OCI-LY7 (cell line): Measurements from ENCODE around the gene NUDCD3.

Source experiments
- EZH2phosphoT487 ChIP-seq: fragments of 200-600 bp; sonication (generic); IDR thresholded peaks from 2 replicates; pipeline ENCODE4 v1.6.1; 2018; ENCODE audit warnings: low read depth, borderline replicate concordance, mild to moderate bottlenecking, mixed run types, antibody characterized with exemption, low read length, moderate library complexity, mixed read lengths
- TF ChIP-seq, protein P1 (sequence below): fragments of 200-600 bp; sonication (generic); conservative IDR thresholded peaks from 2 replicates; pipeline ENCODE4 v1.5.1; 2014; ENCODE audit warnings: mild to moderate bottlenecking, antibody characterized with exemption, low read length, moderate library complexity, mixed read lengths

DNA sequence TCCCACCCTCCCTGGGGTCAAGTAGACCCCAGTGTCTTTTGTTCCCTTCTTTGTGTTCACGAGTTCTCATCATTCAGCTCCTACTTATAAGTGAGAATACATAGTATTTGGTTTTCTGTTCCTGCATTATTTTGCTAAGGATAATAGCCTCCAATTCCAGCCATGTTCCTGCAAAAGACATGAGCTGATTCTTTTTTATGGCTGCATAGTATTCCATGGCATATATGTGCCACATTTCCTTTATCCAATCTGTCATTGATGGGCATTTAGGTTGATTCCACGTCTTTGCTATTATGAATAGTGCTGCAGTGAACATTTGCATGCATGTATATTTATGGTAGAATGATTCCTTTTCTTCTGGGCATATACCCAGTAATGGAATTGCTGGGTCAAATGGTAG, 136.8 kb downstream of the NUDCD3 start:
- TF ChIP-seq, protein P1, sequence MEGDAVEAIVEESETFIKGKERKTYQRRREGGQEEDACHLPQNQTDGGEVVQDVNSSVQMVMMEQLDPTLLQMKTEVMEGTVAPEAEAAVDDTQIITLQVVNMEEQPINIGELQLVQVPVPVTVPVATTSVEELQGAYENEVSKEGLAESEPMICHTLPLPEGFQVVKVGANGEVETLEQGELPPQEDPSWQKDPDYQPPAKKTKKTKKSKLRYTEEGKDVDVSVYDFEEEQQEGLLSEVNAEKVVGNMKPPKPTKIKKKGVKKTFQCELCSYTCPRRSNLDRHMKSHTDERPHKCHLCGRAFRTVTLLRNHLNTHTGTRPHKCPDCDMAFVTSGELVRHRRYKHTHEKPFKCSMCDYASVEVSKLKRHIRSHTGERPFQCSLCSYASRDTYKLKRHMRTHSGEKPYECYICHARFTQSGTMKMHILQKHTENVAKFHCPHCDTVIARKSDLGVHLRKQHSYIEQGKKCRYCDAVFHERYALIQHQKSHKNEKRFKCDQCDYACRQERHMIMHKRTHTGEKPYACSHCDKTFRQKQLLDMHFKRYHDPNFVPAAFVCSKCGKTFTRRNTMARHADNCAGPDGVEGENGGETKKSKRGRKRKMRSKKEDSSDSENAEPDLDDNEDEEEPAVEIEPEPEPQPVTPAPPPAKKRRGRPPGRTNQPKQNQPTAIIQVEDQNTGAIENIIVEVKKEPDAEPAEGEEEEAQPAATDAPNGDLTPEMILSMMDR: no peak
- TF ChIP-seq EZH2phosphoT487: no peak
